ENCODE data around the gene ABTB2. TPM values are rescaled to one million over a fixed set of nuclear protein-coding genes. Genes with fewer than 3 reads are reported as not detected.

The ABTB2 gene
- total and polyA plus RNA-seq, 9 of the 15 experiments (the other 6 are each of a cell fraction or from before 2014, with no cell fraction given) = 0.03 to 0.18 (median 0.12) TPM; not detected in 2

- no TSS peak for BruUV-seq (replicated peaks)
- Histone ChIP-seq H3K9me1 (ENCODE audit: control insufficient read depth, insufficient read depth, low read length) (no peaks in the 10 kb centered on the region), H3K36me3 (ENCODE audit: control insufficient read depth, insufficient read depth, low read length) (peaks cover 94% of the 10 kb centered on the region), H3K27ac (ENCODE audit: extremely low read depth, low read depth, low read length) (no peak overlapping the region), H4K20me1 (replicated peaks; ENCODE audit: control insufficient read depth, insufficient read depth, low read length) (0 out of 2 replicates have a peak, but pooled peaks cover 4% of the 10 kb centered on the region), H3K9ac (ENCODE audit: insufficient read depth in 1 of 2, low read depth in 2 of 2, low read length in 2 of 2) (no peak overlapping the region), H3K4me3 (no peak overlapping the region), H3K4me1 (replicated peaks in 1 of 2; ENCODE audit: control insufficient read depth in 2 of 2, insufficient read depth in 2 of 2, low read length in 2 of 2) (peaks cover 0 to 3% of the 10 kb centered on the region in 2 experiments; a peak in 2 of 5 replicates), H3K79me2 (ENCODE audit: control insufficient read depth, insufficient read depth, low read length) (peaks cover 42% of the 10 kb centered on the region), H3K27me3 (ENCODE audit: control insufficient read depth in 2 of 2, insufficient read depth in 2 of 2, low read length in 2 of 2) (no peaks in the 10 kb centered on the region), H3K9me3 (replicated peaks; ENCODE audit: control insufficient read depth, insufficient read depth, low read depth, low read length) (no peaks in the 10 kb centered on the region), H2AFZ (ENCODE audit: low read depth, low read length) (no peak overlapping the region), H3K4me2 (ENCODE audit: insufficient read depth, low read length) (no peak overlapping the region)
- 95% methylated on average over 6 of the region's 6 CpGs for WGBS (ENCODE audit: insufficient coverage, low coverage, missing lambda C conversion rate)
- POLR2A ChIA-PET = interaction anchor here (0.6 to 0.9 kb wide), 2 partner anchors 14 to 207 kb away, joined by 3 to 4 read pairs; no protein-coding TSS in a partner anchor
- no peak for TF ChIP-seq FOXM1 (IDR thresholded peaks at IDR 0.05; ENCODE audit: low read depth)
- no peak for TF ChIP-seq FOXM1 (CRISPR knock-in tag; IDR thresholded peaks at IDR 0.05; ENCODE audit: low read depth)
- no peak for TF ChIP-seq SFPQ (IDR thresholded peaks at IDR 0.05; ENCODE audit: low read depth, low read length)
- no peak for TF ChIP-seq ZBTB26 (CRISPR knock-in tag; IDR thresholded peaks at IDR 0.05)
- no peak for TF ChIP-seq GABPA (tag; conservative IDR thresholded peaks at IDR 0.05; ENCODE audit: low read depth)
- no peak for TF ChIP-seq FOS (IDR thresholded peaks at IDR 0.05; ENCODE audit: extremely low read depth, insufficient read length)
- TF ChIP-seq ZNF431 (CRISPR knock-in tag; IDR thresholded peaks at IDR 0.05) = no peak
- ATAC-seq (no peak), DNase-seq (ENCODE audit: extremely low read depth in 1 of 4, low spot score in 3 of 4) (no peak), FAIRE-seq (no peak)
- in situ Hi-C loops (cut with MboI) (no loop called here), intact Hi-C loops (cut with micrococcal nuclease) (no loop called here)
- CTCF ChIA-PET (ENCODE audit: low intra/inter-chr PET ratio) = no interaction called here
Observed at GRCh38 chr11:34111722-34112270, 246.0 kb downstream of the ABTB2 start.

Measured in K562 (cell line).